MM.1S (cell line): ENCODE results near the gene COX7A1.

Experiments used
- DNase-seq: peaks from one replicate; pipeline ENCODE4 v3.0.0-alpha.2; 2015
- H2AFZ ChIP-seq: fragments of 300-600 bp; sonication (generic); 2 replicates; pipeline ENCODE4 v1.6.0; 2016; ENCODE audit warnings: antibody characterized with exemption, low read length
- H3F3A ChIP-seq: fragments of 300-600 bp; sonication (generic); 2 replicates; pipeline ENCODE4 v1.6.1; 2016; ENCODE audit warnings: mild to moderate bottlenecking, antibody characterized with exemption, low read length, moderate library complexity, mixed read lengths; ENCODE audit not compliant: insufficient read depth
- H3K27ac ChIP-seq: fragments of 300-600 bp; sonication (generic); 2 replicates; pipeline ENCODE4 v1.5.1; 2016; ENCODE audit warnings: mild to moderate bottlenecking, low read length
- H3K27me3 ChIP-seq: fragments of 300-600 bp; sonication (generic); replicated peaks from 2 replicates; pipeline ENCODE4 v1.6.0; 2016; ENCODE audit warnings: low read length; ENCODE audit not compliant: insufficient read depth
- H3K36me3 ChIP-seq: fragments of 300-600 bp; sonication (generic); replicated peaks from 2 replicates; pipeline ENCODE4 v1.6.1; 2016; ENCODE audit warnings: mild to moderate bottlenecking, low read length, mixed read lengths; ENCODE audit not compliant: insufficient read depth
- H3K4me1 ChIP-seq: fragments of 300-600 bp; sonication (generic); 2 replicates; pipeline ENCODE4 v1.6.1; 2016; ENCODE audit warnings: low read length, mixed read lengths
- H3K4me2 ChIP-seq: fragments of 300-600 bp; sonication (generic); 2 replicates; pipeline ENCODE4 v1.6.0; 2016; ENCODE audit warnings: low read depth, low read length
- H3K4me3 ChIP-seq: fragments of 300-600 bp; sonication (generic); 2 replicates; pipeline ENCODE4 v1.5.1; 2016; ENCODE audit warnings: low read length, mixed read lengths
- H3K79me2 ChIP-seq: fragments of 300-600 bp; sonication (generic); 2 replicates; pipeline ENCODE4 v1.6.1; 2016; ENCODE audit warnings: mixed run types, low read length, mixed read lengths
- H3K9ac ChIP-seq: fragments of 300-600 bp; sonication (generic); 2 replicates; pipeline ENCODE4 v1.6.1; 2016; ENCODE audit warnings: low read length, mixed read lengths
- H3K9me2 ChIP-seq: fragments of 300-600 bp; sonication (generic); replicated peaks from 2 replicates; pipeline ENCODE4 v1.6.1; 2016; ENCODE audit warnings: mild to moderate bottlenecking, low read length, mixed read lengths; ENCODE audit not compliant: insufficient read depth
- H3K9me3 ChIP-seq: fragments of 300-600 bp; sonication (generic); replicated peaks from 2 replicates; pipeline ENCODE4 v1.6.1; 2016; ENCODE audit warnings: mild to moderate bottlenecking, low read length, mixed read lengths; ENCODE audit not compliant: insufficient read depth
- H4K20me1 ChIP-seq: fragments of 300-600 bp; sonication (generic); 2 replicates; pipeline ENCODE4 v1.6.1; 2016; ENCODE audit warnings: mild to moderate bottlenecking, low read length, moderate library complexity, mixed read lengths; ENCODE audit not compliant: insufficient read depth
- EZH2 ChIP-seq: fragments of 300-600 bp; sonication (generic); optimal IDR thresholded peaks from 2 replicates; pipeline ENCODE3; 2017; ENCODE audit warnings: low read depth, mild to moderate bottlenecking, antibody characterized with exemption, low read length, mixed read lengths
- EZH2phosphoT487 ChIP-seq: fragments of 300-600 bp; sonication (generic); IDR thresholded peaks from 2 replicates; pipeline ENCODE4 v1.6.1; 2018; ENCODE audit warnings: antibody characterized with exemption, low read length
- TF ChIP-seq, protein P1 (sequence below): fragments of 300-600 bp; sonication (generic); IDR thresholded peaks from 2 replicates; pipeline ENCODE4 v1.5.1; 2016; ENCODE audit warnings: antibody characterized with exemption, low read length, mixed read lengths

COX7A1 gene

DNA sequence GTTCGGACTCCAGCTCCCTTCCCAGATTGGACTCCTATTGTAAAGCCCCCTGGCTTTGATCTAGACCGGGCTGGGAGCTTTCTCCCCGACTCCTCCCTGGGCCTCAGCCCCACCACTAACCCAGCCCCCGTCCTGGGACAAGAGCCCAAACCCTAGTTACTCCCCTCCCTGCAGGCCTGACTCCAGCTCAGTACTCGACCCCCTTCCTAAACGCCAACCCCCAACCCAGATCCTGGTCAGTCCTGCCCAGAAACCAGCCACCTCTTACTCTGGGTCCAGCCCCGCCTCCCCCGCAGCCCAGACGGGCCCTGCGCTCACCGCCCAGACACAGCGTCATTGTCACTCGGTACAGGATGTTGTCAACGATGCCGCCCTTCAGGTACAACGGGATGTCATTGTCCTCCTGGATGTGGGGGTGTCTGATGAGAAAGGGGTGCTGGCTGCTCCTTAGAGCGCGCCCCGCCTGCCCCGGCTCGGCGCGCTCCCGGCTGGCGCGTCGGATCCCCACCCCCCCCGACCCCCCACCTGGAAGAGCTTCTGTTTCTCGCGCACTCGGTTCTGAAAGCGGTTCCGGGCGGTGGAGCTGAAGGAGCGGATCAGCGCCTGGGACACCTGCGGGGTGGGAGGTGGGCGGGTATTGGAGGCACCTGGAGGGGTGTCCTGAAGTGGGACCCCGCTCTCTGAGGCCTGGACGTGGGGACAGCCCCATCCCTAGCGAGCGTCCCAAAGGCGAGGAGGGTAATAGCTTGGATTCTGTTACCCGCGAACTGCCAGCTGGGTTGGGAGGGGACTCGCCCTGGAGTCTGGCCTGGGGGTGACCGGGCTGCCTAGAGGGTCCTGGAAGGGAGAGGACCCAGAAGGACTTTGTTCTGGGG, 866 bp downstream of the COX7A1 start:
- DNase-seq, result no peak
- Histone ChIP-seq H3K9ac (no peak overlapping the region), H2AFZ (no peak overlapping the region)

DNA sequence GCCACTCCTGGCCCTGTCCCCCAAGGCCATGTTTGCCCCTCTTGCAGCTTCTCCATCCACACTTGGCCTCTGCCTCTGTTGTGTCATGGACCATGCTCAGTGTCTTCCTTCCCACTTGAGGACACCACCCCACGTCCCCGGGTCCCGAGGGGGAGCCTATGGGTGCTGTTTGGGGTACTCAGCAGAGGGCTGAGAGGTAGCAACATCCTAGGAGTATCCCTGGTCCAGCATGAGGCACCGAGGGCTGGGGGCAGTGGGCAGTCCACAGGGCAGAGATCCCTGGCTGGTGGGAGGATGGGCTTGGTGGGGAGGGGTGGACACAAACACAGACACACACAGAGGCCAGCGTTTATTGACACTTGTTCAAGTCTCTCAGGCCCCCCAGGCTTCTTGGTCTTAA, 1.7 kb downstream of the COX7A1 start:
- no peaks in the 10 kb centered on the region for H3K27me3 ChIP-seq
- no peaks in the 10 kb centered on the region for H3F3A ChIP-seq
- no peaks in the 10 kb centered on the region for H3K9me3 ChIP-seq
- TF ChIP-seq EZH2 (no peak), EZH2phosphoT487 (no peak)
- TF ChIP-seq, protein P1, sequence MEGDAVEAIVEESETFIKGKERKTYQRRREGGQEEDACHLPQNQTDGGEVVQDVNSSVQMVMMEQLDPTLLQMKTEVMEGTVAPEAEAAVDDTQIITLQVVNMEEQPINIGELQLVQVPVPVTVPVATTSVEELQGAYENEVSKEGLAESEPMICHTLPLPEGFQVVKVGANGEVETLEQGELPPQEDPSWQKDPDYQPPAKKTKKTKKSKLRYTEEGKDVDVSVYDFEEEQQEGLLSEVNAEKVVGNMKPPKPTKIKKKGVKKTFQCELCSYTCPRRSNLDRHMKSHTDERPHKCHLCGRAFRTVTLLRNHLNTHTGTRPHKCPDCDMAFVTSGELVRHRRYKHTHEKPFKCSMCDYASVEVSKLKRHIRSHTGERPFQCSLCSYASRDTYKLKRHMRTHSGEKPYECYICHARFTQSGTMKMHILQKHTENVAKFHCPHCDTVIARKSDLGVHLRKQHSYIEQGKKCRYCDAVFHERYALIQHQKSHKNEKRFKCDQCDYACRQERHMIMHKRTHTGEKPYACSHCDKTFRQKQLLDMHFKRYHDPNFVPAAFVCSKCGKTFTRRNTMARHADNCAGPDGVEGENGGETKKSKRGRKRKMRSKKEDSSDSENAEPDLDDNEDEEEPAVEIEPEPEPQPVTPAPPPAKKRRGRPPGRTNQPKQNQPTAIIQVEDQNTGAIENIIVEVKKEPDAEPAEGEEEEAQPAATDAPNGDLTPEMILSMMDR, result no peak
- H3K4me3 ChIP-seq, result no peak overlapping the region
- H3K27ac ChIP-seq, result no peak overlapping the region
- no peaks in the 10 kb centered on the region for H3K9me2 ChIP-seq
- no peaks in the 10 kb centered on the region for H4K20me1 ChIP-seq
- H3K9ac ChIP-seq, result no peak overlapping the region
- H3K4me1 ChIP-seq, result no peaks in the 10 kb centered on the region
- H2AFZ ChIP-seq, result no peak overlapping the region
- no peak overlapping the region for H3K4me2 ChIP-seq
- peaks cover 4% of the 10 kb centered on the region; the same call in 1 of the 2 replicates for H3K36me3 ChIP-seq
- H3K79me2 ChIP-seq, result no peaks in the 10 kb centered on the region
- DNase-seq, result no peak

More for the DNA sequence above, 866 bp downstream of the COX7A1 start:
- Histone ChIP-seq H3K27me3 (no peaks in the 10 kb centered on the region), H3K4me1 (no peaks in the 10 kb centered on the region), H3K4me2 (no peak overlapping the region), H3K9me2 (no peaks in the 10 kb centered on the region), H3K36me3 (0 out of 2 replicates have a peak, but pooled peaks cover 4% of the 10 kb centered on the region), H3K9me3 (no peaks in the 10 kb centered on the region), H3K4me3 (no peak overlapping the region), H3K27ac (no peak overlapping the region), H4K20me1 (no peaks in the 10 kb centered on the region), H3F3A (no peaks in the 10 kb centered on the region), H3K79me2 (no peaks in the 10 kb centered on the region)
- TF ChIP-seq, protein P1, result no peak
- TF ChIP-seq EZH2phosphoT487 (no peak), EZH2 (no peak)

DNA sequence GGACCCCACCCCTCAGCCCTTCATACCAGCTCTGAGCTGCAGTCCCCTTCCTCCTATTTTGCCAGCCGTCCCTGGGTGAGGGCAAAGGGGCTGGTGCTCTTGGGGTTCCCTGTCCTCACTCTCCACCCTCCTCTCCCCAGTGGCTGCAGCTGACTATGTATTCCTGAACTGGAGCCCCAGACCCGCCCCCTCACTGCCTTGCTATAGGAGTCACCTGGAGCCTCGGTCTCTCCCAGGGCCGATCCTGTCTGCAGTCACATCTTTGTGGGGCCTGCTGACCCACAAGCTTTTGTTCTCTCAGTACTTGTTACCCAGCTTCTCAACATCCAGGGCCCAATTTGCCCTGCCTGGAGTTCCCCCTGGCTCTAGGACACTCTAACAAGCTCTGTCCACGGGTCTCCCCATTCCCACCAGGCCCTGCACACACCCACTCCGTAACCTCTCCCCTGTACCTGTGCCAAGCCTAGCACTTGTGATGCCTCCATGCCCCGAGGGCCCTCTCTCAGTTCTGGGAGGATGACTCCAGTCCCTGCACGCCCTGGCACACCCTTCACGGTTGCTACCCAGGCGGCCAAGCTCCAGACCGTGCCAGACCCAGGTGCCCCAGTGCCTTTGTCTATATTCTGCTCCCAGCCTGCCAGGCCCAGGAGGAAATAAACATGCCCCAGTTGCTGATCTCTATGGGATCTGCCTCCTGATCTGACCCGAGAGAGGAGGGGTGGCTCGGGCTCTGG, 2.4 kb downstream of the COX7A1 start:
- no peak for TF ChIP-seq EZH2
- no peak for TF ChIP-seq EZH2phosphoT487
- TF ChIP-seq, protein P1, result no peak
- Histone ChIP-seq H3K27ac (no peak overlapping the region), H3K4me3 (no peak overlapping the region), H2AFZ (no peak overlapping the region), H3K27me3 (no peaks in the 10 kb centered on the region), H3K4me2 (no peak overlapping the region), H3K36me3 (peaks cover 4% of the 10 kb centered on the region; the same call in 1 of the 2 replicates), H3K79me2 (no peaks in the 10 kb centered on the region), H3K9me3 (no peaks in the 10 kb centered on the region), H3K9ac (no peak overlapping the region), H4K20me1 (no peaks in the 10 kb centered on the region), H3K4me1 (no peaks in the 10 kb centered on the region), H3K9me2 (no peaks in the 10 kb centered on the region), H3F3A (no peaks in the 10 kb centered on the region)
- no peak for DNase-seq
